Tibial nerve (tissue), 4 donors: ENCODE measurements around the gene TKFC. TPM values are rescaled to one million over a fixed set of nuclear protein-coding genes. Genes with fewer than 3 reads are reported as not detected.

ENCODE experiments used
- DNase-seq, 2 donors: peaks; one replicate each; pipeline ENCODE4 v3.0.0-alpha.2; 2019; ENCODE audit warnings: low spot score in 2 of 2
- H3K27ac ChIP-seq, 4 donors: fragments of 200-600 bp; sonication (generic) in 3 of 4; one replicate each; pipeline ENCODE4 v1.5.1; 2017 to 2019; ENCODE audit warnings: mild to moderate bottlenecking in 1 of 4
- H3K27me3 ChIP-seq, 2 donors: fragments of 200-600 bp; sonication (generic) in 1 of 2; one replicate each; pipeline versions ENCODE4 v1.5.1 to v1.6.0; 2017 to 2019
- H3K36me3 ChIP-seq, 3 donors: fragments of 200-600 bp; sonication (generic); one replicate each; pipeline ENCODE4 v1.5.1; 2018 to 2019
- H3K4me1 ChIP-seq, 4 donors: fragments of 200-600 bp; sonication (generic) in 3 of 4; one replicate each; pipeline ENCODE4 v1.5.1; 2017 to 2019
- H3K4me3 ChIP-seq, 4 donors: fragments of 200-600 bp; sonication (generic) in 3 of 4; one replicate each; pipeline ENCODE4 v1.5.1; 2017 to 2019; ENCODE audit warnings: mild to moderate bottlenecking in 1 of 4, moderate library complexity in 1 of 4
- H3K9me3 ChIP-seq, 4 donors: fragments of 200-600 bp; sonication (generic) in 3 of 4; one replicate each; pipeline ENCODE4 v1.5.1; 2017 to 2019
- EP300 ChIP-seq, 2 donors: sonication (generic); formaldehyde crosslinking; IDR thresholded peaks; one replicate each; pipeline ENCODE4 v1.6.1; 2017; ENCODE audit warnings: antibody characterized with exemption in 2 of 2, mild to moderate bottlenecking in 1 of 2
- POLR2A ChIP-seq, 2 donors: fragments of 450-650 bp; IDR thresholded peaks; one replicate each; pipeline ENCODE4 v1.6.1; 2017; ENCODE audit warnings: antibody characterized with exemption in 2 of 2, mild to moderate bottlenecking in 2 of 2, moderate library complexity in 2 of 2
- WGBS, 2 donors: methylation state at CpG; one replicate each; pipeline ENCODE4 v1.1.5; 2018; 5-methylcytosine and 5-hydroxymethylcytosine counted together
- total RNA-seq, 4 donors: library from RNA; depleted of rRNA; stranded (reverse); fragments of >200 nt; gene quantifications; one replicate each; pipeline ENCODE4 v1.1.0, GENCODE V29; 2016
- TF ChIP-seq, protein P1 (sequence below), 5 experiments: fragments of 200-600 bp in 3 of 5; fragments of 450-650 bp in 2 of 5; sonication (generic) in 3 of 5; IDR thresholded peaks; one replicate each; pipeline ENCODE4 v1.5.1; 2016 to 2019; ENCODE audit warnings: antibody characterized with exemption in 5 of 5, mild to moderate bottlenecking in 3 of 5, moderate library complexity in 2 of 5

Gene TKFC
- total RNA-seq, 4 donors from 2014 or later: 15.0 to 39.6 (median 24.5) TPM

DNA sequence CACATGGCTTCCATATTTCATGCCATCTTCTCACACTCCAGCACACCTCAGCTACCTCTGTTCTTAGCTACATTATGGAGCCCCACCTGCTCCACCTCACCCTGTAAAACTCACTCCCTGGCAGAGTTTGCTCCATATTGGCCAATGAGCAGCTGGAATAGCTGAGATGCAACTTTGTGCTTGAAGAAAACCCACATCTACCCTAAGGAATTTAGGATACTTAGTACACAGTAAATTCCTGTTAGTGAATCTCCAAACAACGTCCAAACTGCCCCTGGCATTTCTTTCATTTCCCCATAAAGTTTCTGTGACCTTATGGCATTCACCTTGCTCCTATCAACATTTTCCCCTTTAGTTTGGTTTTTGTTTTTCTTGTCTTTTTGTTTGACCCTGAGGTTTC lies 35.7 kb upstream of the TKFC start:
- Histone ChIP-seq H3K27me3 (no peaks in the 10 kb centered on the region), H3K4me3 (no peak overlapping the region), H3K9me3 (no peaks in the 10 kb centered on the region), H3K27ac (peak overlapping the region in 2 of 4 donors; percentile 56 to 71), H3K36me3 (peaks cover 6 to 36% (median 12%) of the 10 kb centered on the region in 3 donors), H3K4me1 (peaks cover 0 to 61% (median 36%) of the 10 kb centered on the region in 4 donors)
- DNase-seq: no peak
- TF ChIP-seq, protein P1, sequence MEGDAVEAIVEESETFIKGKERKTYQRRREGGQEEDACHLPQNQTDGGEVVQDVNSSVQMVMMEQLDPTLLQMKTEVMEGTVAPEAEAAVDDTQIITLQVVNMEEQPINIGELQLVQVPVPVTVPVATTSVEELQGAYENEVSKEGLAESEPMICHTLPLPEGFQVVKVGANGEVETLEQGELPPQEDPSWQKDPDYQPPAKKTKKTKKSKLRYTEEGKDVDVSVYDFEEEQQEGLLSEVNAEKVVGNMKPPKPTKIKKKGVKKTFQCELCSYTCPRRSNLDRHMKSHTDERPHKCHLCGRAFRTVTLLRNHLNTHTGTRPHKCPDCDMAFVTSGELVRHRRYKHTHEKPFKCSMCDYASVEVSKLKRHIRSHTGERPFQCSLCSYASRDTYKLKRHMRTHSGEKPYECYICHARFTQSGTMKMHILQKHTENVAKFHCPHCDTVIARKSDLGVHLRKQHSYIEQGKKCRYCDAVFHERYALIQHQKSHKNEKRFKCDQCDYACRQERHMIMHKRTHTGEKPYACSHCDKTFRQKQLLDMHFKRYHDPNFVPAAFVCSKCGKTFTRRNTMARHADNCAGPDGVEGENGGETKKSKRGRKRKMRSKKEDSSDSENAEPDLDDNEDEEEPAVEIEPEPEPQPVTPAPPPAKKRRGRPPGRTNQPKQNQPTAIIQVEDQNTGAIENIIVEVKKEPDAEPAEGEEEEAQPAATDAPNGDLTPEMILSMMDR (IDR thresholded peaks at IDR 0.05): no peak
- no peak for TF ChIP-seq EP300 (IDR thresholded peaks at IDR 0.05)
- TF ChIP-seq POLR2A (IDR thresholded peaks at IDR 0.05): no peak
- 0 to 16% methylated on average over 1 of the region's 1 CpG for WGBS, 2 donors

- H3K4me3 ChIP-seq: no peak overlapping the region
- H3K27me3 ChIP-seq: no peaks in the 10 kb centered on the region
- DNase-seq: peak in 1 of 2 donors; percentile 66
- H3K9me3 ChIP-seq: no peaks in the 10 kb centered on the region
- 4 to 10% methylated on average over 5 of the region's 5 CpGs for WGBS, 2 donors
- H3K4me1 ChIP-seq: peaks cover 0 to 61% (median 36%) of the 10 kb centered on the region in 4 donors
- TF ChIP-seq POLR2A (IDR thresholded peaks at IDR 0.05) (no peak), EP300 (IDR thresholded peaks at IDR 0.05) (peak in 1 of 2 donors; percentile 79)
- TF ChIP-seq, protein P1 (IDR thresholded peaks at IDR 0.05): no peak
- H3K36me3 ChIP-seq: peaks cover 10 to 40% (median 16%) of the 10 kb centered on the region in 3 donors
- H3K27ac ChIP-seq: peak overlapping the region in 2 of 4 donors; percentile 56 to 71
Observed at GRCh38 chr11:61297746-61298145, 35.3 kb upstream of the TKFC start.

DNA sequence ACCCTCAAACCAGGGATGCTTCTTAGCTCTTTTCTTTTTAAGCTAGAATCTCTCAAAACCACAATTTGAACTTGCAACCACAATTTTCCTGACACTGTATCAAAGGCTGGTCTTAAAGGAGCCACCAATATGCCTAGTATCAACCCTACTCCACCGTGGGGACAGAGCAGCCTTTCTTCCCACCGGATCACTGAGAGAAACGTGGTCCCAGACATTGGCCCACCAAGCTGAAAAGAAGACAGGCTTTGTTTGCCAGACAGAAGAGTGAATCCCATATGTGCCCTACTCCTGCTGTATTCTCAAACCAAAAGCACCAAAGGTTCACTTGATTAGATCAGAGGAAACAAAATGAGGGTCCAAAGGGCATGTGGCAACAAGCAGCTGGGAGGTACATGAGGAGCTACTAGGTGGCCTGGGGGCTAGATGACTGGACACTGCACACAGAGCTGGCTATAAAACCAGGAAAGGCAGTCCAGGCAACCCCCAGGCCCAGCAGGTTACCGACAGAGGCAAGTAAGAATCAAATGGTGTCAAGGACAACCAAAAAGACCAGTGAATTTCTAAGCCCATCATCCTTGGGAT lies 34.3 kb upstream of the TKFC start:
- Histone ChIP-seq H3K4me1 (peaks cover 0 to 55% (median 34%) of the 10 kb centered on the region in 4 donors), H3K9me3 (no peaks in the 10 kb centered on the region), H3K27me3 (no peaks in the 10 kb centered on the region), H3K27ac (peak overlapping the region in 2 of 4 donors; percentile 56 to 71), H3K36me3 (peaks cover 10 to 51% (median 22%) of the 10 kb centered on the region in 3 donors), H3K4me3 (no peak overlapping the region)
- 52 to 62% methylated on average over 4 of the region's 4 CpGs for WGBS, 2 donors
- no peak for TF ChIP-seq POLR2A (IDR thresholded peaks at IDR 0.05)
- TF ChIP-seq EP300 (IDR thresholded peaks at IDR 0.05): no peak
- TF ChIP-seq, protein P1 (IDR thresholded peaks at IDR 0.05): no peak
- DNase-seq: no peak

GRCh38 chr11:61302550-61302949 lies 30.5 kb upstream of the TKFC start:
- peaks cover 0 to 19% (median 11%) of the 10 kb centered on the region in 4 donors for H3K4me1 ChIP-seq
- no peaks in the 10 kb centered on the region for H3K27me3 ChIP-seq
- H3K36me3 ChIP-seq: peaks cover 10 to 89% (median 30%) of the 10 kb centered on the region in 3 donors
- no peaks in the 10 kb centered on the region for H3K9me3 ChIP-seq
- 94 to 96% methylated on average over 10 to 13 of the region's 13 CpGs for WGBS, 2 donors
- no peak overlapping the region for H3K4me3 ChIP-seq
- no peak overlapping the region for H3K27ac ChIP-seq
- DNase-seq: no peak
- TF ChIP-seq, protein P1 (IDR thresholded peaks at IDR 0.05): no peak
- TF ChIP-seq POLR2A (IDR thresholded peaks at IDR 0.05) (no peak), EP300 (IDR thresholded peaks at IDR 0.05) (no peak)

- 92 to 97% methylated on average over 9 of the region's 9 CpGs for WGBS, 2 donors
Observed at GRCh38 chr11:61303725-61304124, 29.3 kb upstream of the TKFC start.

More at GRCh38 chr11:61303725-61304124, 29.3 kb upstream of the TKFC start:
- no peak for DNase-seq
- Histone ChIP-seq H3K9me3 (no peaks in the 10 kb centered on the region), H3K4me3 (no peak overlapping the region), H3K36me3 (peaks cover 13 to 100% (median 41%) of the 10 kb centered on the region in 3 donors), H3K27me3 (no peaks in the 10 kb centered on the region), H3K27ac (no peak overlapping the region), H3K4me1 (peaks cover 0 to 7% (median 3%) of the 10 kb centered on the region in 4 donors)
- no peak for TF ChIP-seq EP300 (IDR thresholded peaks at IDR 0.05)
- TF ChIP-seq POLR2A (IDR thresholded peaks at IDR 0.05): no peak
- TF ChIP-seq, protein P1 (IDR thresholded peaks at IDR 0.05): no peak
